ENCODE results near the gene TOLLIP. TPM values are rescaled to one million over a fixed set of nuclear protein-coding genes. Genes with fewer than 3 reads are reported as not detected.

The TOLLIP gene
- total RNA-seq, 4 donors from 2014 or later = 43.7 to 77.3 (median 70.6) TPM

DNA sequence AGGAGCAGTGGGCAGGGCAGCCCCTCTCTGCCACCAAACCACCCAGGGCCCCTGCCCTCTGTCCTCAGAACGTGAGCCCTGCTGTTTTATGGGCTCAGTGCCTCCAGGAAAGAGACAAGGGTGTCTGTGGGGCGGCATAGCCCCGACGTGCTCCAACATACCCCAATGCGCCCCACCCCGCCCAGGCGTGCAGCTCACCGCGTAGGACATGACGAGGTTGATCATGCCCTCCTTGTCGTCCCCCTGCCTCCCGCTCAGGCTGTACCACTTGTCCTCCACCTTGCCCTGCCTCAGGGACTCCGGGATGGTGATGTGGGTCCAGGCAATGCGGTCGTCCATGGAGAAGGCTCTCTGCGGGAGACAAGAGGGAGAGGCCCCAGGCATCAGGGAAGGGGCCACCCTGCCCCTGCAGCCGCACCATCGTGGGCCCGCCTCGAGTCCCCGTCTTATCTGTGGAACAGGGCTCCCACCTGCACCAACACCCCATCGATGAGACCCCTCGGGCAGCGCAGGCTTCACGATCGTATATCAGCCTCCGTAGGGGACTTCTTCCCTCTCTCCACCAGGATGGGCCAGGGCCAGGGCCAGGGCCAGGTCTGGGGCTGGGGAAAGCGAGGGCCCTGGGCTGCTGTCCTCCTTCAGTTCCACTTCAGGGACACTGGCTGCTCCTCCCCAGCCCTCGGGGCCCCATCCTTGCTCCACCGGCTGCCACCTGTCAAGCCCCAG, 20.8 kb downstream of the TOLLIP start:
- H3K36me3 ChIP-seq = peaks cover 0 to 82% (median 0%) of the 10 kb centered on the region in 3 donors
- no peaks in the 10 kb centered on the region for H3K4me1 ChIP-seq

DNA sequence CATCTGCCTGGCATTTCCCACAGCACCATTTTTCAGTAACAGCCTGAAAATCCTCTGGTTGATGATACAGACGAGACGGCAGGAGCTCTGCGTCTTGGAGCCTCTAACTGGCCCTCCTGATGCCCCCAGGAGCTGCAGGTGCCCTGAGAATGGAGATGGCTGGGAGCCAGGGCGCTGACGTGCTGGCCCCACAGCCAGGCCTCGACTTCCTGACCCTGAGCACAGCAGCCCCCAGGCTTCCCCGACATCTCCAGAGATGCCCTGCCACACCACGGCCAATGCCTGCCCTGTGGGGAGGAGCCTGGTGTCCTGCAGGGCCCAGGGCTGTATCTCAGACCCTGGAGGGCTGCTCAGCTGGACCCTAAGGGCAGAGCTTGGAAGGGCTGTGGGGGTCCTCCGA, 21.5 kb downstream of the TOLLIP start:
- no peak overlapping the region for H3K4me3 ChIP-seq
- TF ChIP-seq CTCF (IDR thresholded peaks at IDR 0.05) = no peak
- no peak for TF ChIP-seq POLR2A (IDR thresholded peaks at IDR 0.05)
- no peaks in the 10 kb centered on the region for H3K4me1 ChIP-seq
- H3K9me3 ChIP-seq = no peaks in the 10 kb centered on the region
- DNase-seq = no peak
- no peak overlapping the region for H3K27ac ChIP-seq
- no peaks in the 10 kb centered on the region for H3K27me3 ChIP-seq
- H3K36me3 ChIP-seq = peaks cover 0 to 82% (median 0%) of the 10 kb centered on the region in 3 donors

More for the DNA sequence above, 20.8 kb downstream of the TOLLIP start:
- no peak for DNase-seq
- Histone ChIP-seq H3K9me3 (no peaks in the 10 kb centered on the region), H3K27ac (no peak overlapping the region), H3K27me3 (no peaks in the 10 kb centered on the region), H3K4me3 (no peak overlapping the region)
- TF ChIP-seq CTCF (IDR thresholded peaks at IDR 0.05) (no peak), POLR2A (IDR thresholded peaks at IDR 0.05) (no peak)

DNA sequence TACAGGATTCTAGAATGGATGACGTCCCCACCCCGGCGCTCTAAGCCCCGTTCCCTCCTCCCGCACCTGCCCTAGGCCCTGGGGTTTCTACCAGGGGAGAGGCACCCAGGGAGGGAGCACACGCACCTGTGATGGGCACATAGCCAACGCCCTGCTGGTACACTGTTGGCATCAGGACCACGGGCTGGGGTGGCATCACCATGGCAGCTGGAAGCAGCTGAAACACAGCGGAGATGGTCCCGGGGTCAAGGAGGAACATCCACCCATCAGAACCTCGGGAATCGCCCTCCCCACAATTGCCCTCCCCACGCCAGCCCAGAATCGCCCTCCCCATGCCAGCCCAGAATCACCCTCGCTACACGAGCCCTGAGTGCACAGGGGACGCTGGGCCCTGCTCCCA, 23.6 kb downstream of the TOLLIP start:
- Histone ChIP-seq H3K9me3 (no peaks in the 10 kb centered on the region), H3K27ac (no peak overlapping the region), H3K36me3 (peaks cover 0 to 84% (median 0%) of the 10 kb centered on the region in 3 donors), H3K27me3 (no peaks in the 10 kb centered on the region), H3K4me1 (no peaks in the 10 kb centered on the region), H3K4me3 (no peak overlapping the region)
- DNase-seq = no peak
- TF ChIP-seq POLR2A (IDR thresholded peaks at IDR 0.05) (no peak), CTCF (IDR thresholded peaks at IDR 0.05) (no peak)

- no peaks in the 10 kb centered on the region for H3K9me3 ChIP-seq
- H3K4me1 ChIP-seq = no peaks in the 10 kb centered on the region
- no peak for TF ChIP-seq POLR2A (IDR thresholded peaks at IDR 0.05)
- no peak for TF ChIP-seq CTCF (IDR thresholded peaks at IDR 0.05)
- H3K27me3 ChIP-seq = no peaks in the 10 kb centered on the region
- no peak overlapping the region for H3K27ac ChIP-seq
- peaks cover 0 to 84% (median 0%) of the 10 kb centered on the region in 3 donors for H3K36me3 ChIP-seq
- DNase-seq = no peak
- no peak overlapping the region for H3K4me3 ChIP-seq
These were observed 24.1 kb downstream of the TOLLIP start for GRCh38 chr11:1285316-1285744.

DNA sequence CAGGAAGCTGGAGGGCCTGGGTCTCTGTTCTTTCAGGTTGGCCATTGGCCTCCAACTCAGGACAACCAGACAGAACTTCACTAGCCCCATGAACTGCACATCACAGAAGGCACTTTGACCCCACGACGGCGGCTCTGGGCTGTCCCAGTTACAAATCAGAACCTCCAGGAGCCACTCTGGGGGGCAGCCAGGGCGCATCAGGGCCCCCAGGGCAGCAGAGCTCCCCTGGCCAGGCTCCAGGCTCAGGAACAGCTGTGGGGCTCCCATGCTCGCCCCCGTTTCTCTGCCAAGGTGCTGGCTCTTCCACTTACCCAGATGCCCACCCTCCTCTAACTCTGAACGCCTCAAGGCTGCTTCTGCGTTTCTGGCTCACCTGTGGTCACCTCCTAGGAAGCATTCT, 25.5 kb downstream of the TOLLIP start:
- Histone ChIP-seq H3K4me3 (no peak overlapping the region), H3K36me3 (peaks cover 0 to 82% (median 0%) of the 10 kb centered on the region in 3 donors), H3K4me1 (no peaks in the 10 kb centered on the region), H3K9me3 (no peaks in the 10 kb centered on the region), H3K27me3 (no peaks in the 10 kb centered on the region), H3K27ac (no peak overlapping the region)
- TF ChIP-seq POLR2A (IDR thresholded peaks at IDR 0.05) (no peak), CTCF (IDR thresholded peaks at IDR 0.05) (no peak)
- DNase-seq = no peak

Data from Peyer's patch (tissue), 4 donors.